HL-60/S4 (cell line): ENCODE results near the gene MARCHF6.
"Not testable (repeated sequence)": the region's sequence is repeated elsewhere in the genome, so short reads cannot be mapped to it uniquely, and the experiment has no call there.

Source experiments
- in situ Hi-C: fragments of 300-500 bp; cut with MboI; formaldehyde crosslinking; loops from 2 replicates; pipeline ENCODE4 v1.14.3; 2022; ENCODE audit warnings: low sequenced_read_pairs

The MARCHF6 gene

DNA sequence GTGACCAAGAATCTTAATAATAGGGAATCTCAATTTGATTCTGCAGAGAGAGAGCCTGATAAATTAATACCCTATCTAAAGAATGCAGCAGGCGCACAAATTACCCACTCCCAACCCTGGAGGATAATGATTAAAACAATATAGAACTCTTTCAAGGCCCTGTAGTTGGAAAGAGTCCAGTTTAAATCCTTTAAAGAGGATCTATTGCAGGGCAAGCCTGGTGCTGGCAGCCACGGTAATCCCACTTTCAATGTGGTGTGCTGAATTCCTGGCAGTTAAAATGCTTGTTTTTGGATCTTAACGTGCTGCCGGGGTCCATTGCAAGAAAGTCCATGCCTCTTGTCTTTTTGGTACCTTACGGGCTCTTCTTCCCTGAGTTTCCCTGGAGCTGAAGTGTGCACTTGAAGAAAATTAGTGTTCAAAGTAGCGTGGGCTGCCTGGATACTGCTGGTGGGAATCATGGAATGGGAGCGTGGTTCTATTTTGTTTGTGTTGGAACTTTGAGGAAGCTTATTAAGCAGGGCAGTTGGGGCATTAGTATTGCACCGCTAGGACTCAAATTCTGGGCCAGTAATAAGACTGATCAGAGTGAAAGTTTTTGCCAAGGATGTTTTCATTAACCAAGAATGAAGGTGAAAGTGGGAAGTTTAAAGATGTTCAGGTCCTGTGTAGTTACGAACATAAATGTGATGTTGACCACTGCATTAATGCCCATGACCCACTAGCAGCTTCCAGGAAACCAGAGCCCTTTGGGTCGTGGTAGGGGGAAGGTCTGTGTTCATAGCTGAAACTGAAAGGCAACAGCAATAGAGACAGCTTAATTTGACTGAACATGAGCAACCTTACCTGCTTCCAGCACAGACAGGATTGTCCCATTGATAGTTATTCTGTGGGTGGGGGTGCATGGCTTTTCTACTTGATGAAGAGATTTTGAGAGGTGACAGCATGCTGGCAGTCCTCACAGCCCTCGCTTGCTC is 20.8 kb downstream of the MARCHF6 start:
- in situ Hi-C loops, result no loop called here

DNA sequence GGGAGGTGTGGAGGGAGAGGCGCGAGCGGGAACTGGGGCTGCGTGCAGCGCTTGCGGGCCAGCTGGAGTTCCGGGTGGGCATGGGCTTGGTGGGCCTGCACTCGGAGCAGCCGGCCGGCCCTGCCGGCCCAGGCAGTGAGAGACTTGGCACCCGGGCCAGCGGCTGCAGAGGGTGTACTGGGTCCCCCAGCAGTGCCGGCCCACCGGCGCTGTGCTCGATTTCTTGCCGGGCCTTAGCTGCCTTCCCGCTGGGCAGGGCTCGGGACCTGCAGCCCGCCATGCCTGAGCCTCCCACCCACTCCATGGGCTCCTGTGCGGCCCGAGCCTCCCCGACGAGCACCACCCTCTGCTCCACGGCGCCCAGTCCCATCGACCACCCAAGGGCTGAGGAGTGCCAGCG is 21.7 kb downstream of the MARCHF6 start:
- in situ Hi-C loops, result not testable (repeated sequence)

DNA sequence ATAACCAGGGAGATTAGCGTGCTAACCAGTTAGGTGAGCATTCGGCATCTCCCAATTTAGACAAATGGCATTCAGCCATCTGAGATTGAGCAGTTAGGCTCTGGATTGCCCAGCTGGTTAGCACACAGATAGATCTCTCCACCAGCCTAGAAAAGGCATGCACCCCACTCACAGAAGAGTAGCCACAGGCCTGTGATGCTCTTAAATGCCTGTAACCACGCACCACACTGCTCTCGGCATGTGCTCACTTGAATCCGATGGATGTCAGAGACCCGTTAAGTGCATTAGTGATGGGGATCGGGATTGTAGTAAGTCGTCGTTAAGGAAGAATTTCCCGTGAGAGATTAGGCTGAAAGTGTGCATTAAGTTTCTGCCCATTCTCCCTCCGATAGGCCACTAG is 23.0 kb downstream of the MARCHF6 start:
- in situ Hi-C loops, result no loop called here

DNA sequence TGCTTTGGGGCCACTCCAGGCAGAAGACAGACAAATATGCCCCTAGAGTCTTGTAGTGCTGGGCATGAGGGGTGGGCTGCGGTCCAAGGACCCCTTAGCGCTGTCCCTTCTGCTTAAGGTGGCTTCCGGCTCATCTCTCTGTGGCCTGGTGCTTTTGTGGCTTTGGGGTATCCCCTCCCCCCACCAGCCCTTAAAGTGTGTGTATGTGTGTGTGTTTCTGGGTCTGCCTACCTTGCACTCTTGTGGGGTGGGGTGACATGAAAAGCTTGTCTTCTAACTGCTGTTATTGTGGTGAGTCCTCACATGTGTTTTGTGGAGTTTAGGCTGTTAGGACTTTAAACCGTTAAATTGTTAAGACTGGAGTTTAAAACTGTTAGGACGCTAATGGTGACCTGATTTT is 23.6 kb downstream of the MARCHF6 start:
- in situ Hi-C loops, result no loop called here

DNA sequence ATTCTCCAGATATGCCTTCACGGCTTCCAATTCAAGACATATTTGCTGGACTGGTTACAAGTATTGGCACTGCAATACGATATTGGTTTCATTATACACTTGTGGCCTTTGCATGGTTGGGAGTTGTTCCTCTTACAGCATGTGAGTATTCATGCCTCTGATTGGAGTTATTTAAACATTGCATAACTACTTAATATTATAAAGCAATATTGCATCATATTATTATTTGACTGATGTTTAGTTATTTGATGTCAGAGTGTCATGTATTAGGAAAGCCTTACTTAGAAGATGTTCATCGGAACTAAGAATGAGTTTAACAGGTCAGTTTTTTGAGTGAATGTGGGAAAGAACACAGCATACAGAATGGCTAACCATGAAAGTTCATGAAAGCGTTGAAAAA is 28.3 kb downstream of the MARCHF6 start:
- in situ Hi-C loops, result no loop called here

DNA sequence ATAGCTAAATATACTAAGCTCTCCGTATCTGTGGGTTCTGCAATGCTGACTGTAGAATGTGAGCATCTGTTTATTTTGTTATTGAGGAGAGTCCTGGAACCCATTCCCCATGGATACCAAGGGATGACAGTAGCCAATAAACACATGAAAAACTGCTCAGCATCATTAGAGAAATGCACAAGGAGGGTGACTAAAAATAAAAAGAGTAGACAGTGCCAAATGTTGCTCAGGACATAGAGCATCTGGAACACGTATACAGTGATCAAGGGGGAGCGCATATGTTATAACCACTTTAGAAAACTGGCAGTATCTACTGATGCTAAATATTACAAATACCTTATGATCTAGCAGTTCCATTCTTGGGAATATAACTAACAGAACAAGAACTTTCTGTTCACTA is 31.0 kb downstream of the MARCHF6 start:
- in situ Hi-C loops, result no loop called here

DNA sequence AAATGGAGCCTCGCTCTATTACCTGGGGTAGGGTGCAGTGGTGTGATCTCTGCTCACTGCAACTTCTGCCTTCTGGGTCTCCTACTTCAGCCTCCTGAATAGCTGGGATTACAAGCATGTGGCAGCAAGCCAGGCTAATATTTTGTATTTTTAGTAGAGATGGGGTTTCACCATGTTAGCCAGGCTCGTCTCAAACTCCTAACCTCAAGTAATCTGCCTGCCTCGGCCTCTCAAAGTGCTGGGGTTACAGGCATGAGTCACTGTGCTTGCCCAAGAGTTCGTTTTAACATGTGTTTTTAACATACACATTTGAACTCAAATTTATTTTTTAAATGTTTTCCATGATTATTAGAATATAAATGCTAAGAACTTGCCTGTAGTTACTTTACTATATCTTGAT is 34.2 kb downstream of the MARCHF6 start:
- in situ Hi-C loops, result no loop called here

DNA sequence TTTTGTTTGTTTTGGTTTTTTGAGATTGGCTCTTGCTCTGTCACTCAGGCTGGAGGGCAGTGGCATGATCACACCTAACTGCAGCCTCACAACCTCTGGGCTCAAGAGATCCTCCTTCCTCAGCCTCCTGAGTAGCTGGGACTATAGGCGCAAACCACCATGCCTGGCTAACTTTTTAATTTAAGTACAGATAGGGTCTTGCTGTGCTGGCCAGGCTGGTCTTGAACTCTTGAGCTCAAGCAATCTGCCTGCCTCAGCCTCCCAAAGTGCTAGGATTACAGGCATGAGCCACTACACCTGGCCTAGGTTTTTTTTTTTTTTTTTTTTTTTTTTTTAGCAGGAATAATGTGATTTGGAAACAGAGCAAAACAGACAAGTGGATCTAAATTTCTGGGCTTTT is 37.6 kb downstream of the MARCHF6 start:
- in situ Hi-C loops, result no loop called here

DNA sequence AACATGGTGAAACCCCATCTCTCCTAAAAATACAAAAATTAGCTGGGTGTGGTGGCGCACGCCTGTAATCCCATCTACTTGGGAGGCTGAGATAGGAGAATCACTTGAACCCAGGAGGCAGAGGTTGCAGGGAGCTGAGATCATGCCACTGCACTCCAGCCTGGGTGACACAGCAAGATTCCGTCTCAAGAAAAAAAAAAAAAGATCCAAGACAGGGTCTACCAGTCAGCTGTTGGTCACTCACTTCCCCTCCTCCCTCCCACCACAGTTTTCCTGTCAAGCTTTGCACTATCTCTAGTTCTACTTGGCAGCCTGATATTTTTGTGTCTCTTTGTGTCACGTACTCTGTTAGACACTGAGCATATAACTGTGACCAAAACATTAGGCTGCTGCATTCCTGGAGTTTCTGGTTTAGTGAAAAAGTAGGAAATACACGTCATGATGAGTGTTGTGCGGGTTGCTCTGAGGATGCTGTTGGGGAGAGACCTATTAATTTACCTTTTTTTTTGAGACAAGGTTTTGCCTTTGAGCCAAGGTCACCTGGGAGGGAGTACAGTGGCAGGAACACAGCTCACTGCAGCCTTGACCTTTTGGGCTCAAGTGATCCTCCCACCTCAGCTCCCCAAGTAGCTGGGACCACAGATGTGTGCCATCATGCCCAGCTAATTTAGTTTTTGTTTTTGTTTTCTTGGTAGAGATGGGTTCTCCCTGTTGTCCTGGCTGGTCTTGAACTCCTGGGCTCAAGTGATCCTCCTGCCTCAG is 39.3 kb downstream of the MARCHF6 start:
- in situ Hi-C loops, result not testable (repeated sequence)

DNA sequence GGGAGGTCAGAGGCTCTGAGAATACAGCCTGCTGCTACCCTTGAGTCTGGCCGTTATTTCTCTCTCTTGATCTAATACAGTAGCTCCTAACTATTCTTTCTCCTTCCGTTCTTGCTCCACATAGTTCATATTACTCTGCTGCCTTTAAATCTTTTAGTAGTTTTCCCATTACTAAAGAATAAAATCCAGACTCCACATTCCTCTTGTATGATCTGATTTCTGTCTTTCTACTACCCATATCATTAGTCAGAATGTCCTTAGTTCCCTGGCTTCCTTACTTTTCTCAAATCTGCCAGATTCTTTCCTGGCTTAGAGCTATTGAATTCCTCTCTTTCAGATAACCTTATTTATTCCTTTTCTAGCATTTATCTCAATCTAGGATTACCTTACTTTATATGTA is 40.0 kb downstream of the MARCHF6 start:
- in situ Hi-C loops, result no loop called here

DNA sequence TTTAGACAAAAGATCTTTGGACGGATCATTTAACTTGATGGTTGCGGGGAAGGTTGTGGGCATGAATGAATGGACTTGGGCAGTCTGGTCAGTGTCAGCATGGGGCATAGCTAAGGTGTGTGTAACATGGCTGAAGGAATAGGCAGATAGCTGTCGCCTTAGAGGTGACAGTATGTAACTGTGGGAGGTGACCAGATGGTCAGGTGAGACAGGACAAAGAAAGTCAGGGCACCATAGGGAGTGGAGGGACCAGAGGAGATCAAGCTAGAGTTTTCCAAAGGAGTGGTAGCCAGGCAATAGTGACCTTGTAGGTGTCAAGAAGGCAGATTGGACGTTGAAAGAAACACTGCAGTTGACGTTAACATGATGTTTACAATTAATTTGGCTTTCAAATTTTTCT is 43.1 kb downstream of the MARCHF6 start:
- in situ Hi-C loops, result no loop called here

DNA sequence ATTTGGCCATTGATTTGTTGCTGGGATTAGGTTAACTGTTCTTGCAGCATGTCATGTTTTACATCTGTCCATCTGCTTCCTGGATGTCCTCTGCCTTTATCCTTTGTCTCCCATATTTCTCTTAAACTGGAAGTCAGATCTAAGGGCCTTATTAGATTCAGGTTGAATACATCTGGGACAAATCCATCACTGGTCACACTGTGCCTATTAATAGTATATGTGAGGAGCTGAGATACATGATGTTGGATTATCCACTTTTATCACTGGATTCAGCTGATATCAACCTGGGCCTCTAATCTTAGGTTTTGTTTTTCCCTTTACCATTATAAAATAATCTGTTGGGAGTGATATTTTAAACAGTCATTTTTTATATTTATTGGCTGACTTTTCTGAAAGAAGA is 46.3 kb downstream of the MARCHF6 start:
- in situ Hi-C loops, result no loop called here

DNA sequence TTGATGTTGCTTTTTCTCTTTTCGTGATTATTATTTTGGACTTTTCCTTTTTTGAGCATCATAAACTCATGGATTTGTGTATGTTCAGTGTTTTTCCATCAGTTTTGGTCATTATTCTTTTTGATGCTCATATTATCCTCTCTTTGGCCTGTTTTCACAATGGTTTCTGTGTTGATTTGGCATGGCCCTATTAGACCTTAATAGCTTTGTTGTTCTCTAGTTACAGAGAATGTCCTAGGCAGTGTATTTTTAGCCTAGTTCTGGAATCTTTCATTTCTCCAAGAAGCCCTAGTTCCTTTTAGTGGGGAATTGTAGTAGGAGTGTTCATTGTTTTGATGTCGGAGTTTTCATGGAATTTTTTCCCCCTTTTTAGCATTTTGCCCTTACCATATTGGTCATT is 46.9 kb downstream of the MARCHF6 start:
- in situ Hi-C loops, result no loop called here

DNA sequence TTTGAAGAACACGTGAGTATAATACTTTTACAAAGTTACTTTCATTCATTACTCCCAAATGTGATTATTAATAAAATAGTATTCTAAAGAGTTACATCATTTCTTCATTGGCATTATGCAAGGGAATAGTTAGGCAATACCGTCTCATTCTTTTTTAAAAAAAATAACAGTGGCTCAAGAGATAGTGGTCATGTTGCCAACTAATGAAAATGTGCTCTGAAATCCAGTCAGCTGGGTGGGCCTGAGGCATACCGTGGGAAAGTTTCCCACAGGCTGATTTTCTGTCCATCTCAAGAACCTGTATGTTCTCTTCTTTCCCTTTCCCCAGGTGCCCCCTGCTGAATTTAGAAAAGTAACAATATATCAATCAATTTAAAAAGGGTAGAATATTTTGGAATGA is 47.3 kb downstream of the MARCHF6 start:
- in situ Hi-C loops, result no loop called here

DNA sequence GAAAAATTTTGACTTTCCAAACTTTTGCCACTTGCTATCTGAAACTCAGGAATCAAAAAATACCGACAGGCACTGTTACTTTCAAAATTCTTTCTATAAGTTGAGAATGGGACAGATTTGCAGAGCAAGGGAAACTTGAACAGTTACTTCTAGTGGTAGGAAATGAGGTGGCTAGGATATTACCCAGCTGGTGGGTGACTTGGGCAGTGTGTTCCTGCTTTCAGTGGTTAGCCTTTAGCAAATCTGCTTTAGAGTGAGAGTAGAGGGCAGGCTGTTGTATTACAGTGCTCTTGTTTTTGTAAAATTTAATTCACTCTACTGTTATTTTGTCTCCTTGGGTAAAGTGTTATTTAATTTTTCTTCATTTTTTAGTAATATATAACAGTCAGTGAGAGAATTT is 48.0 kb downstream of the MARCHF6 start:
- in situ Hi-C loops, result no loop called here
